Measurements from ENCODE around the gene TCEANC.

TCEANC gene

DNA sequence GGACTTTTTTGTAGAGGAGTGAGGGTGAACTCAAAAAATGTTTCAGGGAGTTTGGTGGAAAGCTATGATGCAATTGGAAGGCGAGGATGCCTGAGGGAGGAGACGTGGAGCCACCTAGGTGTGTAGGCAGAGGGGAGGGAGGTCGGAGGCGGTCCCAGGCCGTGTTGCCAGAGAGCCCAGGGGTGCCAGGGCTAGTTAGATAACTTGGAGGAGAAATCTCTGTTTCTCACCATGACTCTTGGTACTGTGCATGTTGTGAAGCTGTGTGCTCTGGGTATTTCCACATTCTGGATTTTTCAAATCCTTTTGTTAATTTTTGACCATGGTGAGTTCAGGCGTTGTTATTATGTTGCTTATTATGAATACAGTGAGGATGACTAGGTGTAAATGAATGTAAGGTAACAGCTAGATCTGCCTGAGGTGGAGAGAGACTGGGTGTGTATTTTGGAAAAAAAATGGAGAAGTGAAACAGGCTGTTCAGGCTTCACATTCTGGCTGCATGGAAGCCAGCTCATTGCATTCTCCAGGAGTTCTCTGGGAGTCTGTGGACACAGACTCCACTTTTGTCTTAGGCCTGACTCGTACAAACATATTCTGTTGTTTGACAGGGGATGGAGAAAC is 40.5 kb downstream of the TCEANC start:
- 46% methylated on average over 7 of the region's 7 CpGs for WGBS
- peaks cover 3% of the 10 kb centered on the region for H3K27me3 ChIP-seq (ENCODE audit: insufficient read depth, low read length)
- no peak overlapping the region for H3K27ac ChIP-seq (ENCODE audit: low read depth, low read length)
- H3K9me3 ChIP-seq (ENCODE audit: insufficient read depth, low read depth, low read length), result no peaks in the 10 kb centered on the region
- no peak overlapping the region for H3K4me3 ChIP-seq (ENCODE audit: low read length)
- H3K4me1 ChIP-seq (ENCODE audit: insufficient read depth, low read length), result peaks cover 30% of the 10 kb centered on the region
- H3K36me3 ChIP-seq (ENCODE audit: insufficient read depth, low read length), result no peaks in the 10 kb centered on the region
- no peak overlapping the region; the same call in 1 of the 2 replicates for H3K9ac ChIP-seq (ENCODE audit: low read depth, low read length)

DNA sequence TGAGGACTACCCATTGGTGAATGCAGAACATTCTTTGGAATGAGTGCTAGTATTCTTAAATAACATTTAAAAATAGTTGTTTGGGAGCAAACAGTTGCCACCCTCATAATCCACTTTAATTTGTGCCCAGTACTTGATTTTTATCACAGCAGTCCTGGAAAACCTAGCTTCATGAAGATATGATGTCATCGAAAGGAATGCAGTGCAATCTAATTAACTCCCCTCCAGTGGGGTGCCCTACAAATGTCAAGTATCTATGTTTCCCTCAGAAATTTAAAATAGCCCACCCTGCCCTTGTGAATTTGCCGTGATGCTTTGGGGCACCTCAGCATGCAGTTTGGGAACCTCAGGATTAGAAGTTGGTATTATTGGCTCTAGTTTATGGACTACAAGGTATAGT is 41.4 kb downstream of the TCEANC start:
- no peaks in the 10 kb centered on the region for H3K27me3 ChIP-seq (ENCODE audit: insufficient read depth, low read length)
- H3K4me3 ChIP-seq (ENCODE audit: low read length), result no peak overlapping the region
- no peak overlapping the region for H3K9ac ChIP-seq (ENCODE audit: low read depth, low read length)
- no peak overlapping the region for H3K27ac ChIP-seq (ENCODE audit: low read depth, low read length)
- 70% methylated on average over 2 of the region's 2 CpGs for WGBS
- no peaks in the 10 kb centered on the region for H3K9me3 ChIP-seq (ENCODE audit: insufficient read depth, low read depth, low read length)
- H3K4me1 ChIP-seq (ENCODE audit: insufficient read depth, low read length), result peaks cover 33% of the 10 kb centered on the region
- no peaks in the 10 kb centered on the region for H3K36me3 ChIP-seq (ENCODE audit: insufficient read depth, low read length)

- peaks cover 33% of the 10 kb centered on the region for H3K4me1 ChIP-seq (ENCODE audit: insufficient read depth, low read length)
- no peaks in the 10 kb centered on the region for H3K36me3 ChIP-seq (ENCODE audit: insufficient read depth, low read length)
- H3K9ac ChIP-seq (ENCODE audit: low read depth, low read length), result no peak overlapping the region
- no peak overlapping the region for H3K4me3 ChIP-seq (ENCODE audit: low read length)
- no peaks in the 10 kb centered on the region for H3K27me3 ChIP-seq (ENCODE audit: insufficient read depth, low read length)
- no peak overlapping the region for H3K27ac ChIP-seq (ENCODE audit: low read depth, low read length)
- WGBS, result 91% methylated on average over 8 of the region's 8 CpGs
- H3K9me3 ChIP-seq (ENCODE audit: insufficient read depth, low read depth, low read length), result no peaks in the 10 kb centered on the region
These were observed 42.0 kb downstream of the TCEANC start for GRCh38 chrX:13694983-13695382.

- 93% methylated on average over 4 of the region's 4 CpGs for WGBS
- peaks cover 31% of the 10 kb centered on the region for H3K4me1 ChIP-seq (ENCODE audit: insufficient read depth, low read length)
- H3K36me3 ChIP-seq (ENCODE audit: insufficient read depth, low read length), result no peaks in the 10 kb centered on the region
- no peaks in the 10 kb centered on the region for H3K27me3 ChIP-seq (ENCODE audit: insufficient read depth, low read length)
- H3K27ac ChIP-seq (ENCODE audit: low read depth, low read length), result no peak overlapping the region
- H3K4me3 ChIP-seq (ENCODE audit: low read length), result no peak overlapping the region
- no peak overlapping the region for H3K9ac ChIP-seq (ENCODE audit: low read depth, low read length)
- no peaks in the 10 kb centered on the region for H3K9me3 ChIP-seq (ENCODE audit: insufficient read depth, low read depth, low read length)
These were observed 42.7 kb downstream of the TCEANC start for GRCh38 chrX:13695601-13696115.

DNA sequence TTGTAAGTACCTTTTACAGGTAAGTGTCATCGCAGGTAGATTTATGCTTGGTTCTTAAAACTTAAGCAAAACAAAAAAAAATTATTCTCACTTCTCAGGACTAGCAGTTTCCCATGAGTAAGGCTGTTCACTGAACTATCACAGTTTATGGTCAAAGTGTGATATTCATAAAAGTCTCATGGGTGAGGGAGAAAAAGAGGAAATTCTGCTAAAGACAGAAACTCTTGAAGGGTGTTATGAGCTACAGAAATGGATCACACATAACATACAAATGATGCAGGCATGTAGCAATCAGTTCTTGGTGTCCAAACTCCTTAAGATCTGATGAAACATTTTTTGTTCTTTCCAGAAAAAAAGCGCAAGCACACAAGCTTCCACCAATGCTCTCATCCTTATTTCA is 44.5 kb downstream of the TCEANC start:
- Histone ChIP-seq H3K9ac (ENCODE audit: low read depth, low read length) (no peak overlapping the region), H3K36me3 (ENCODE audit: insufficient read depth, low read length) (no peaks in the 10 kb centered on the region; the same call in 1 of the 2 replicates), H3K9me3 (ENCODE audit: insufficient read depth, low read depth, low read length) (no peaks in the 10 kb centered on the region), H3K27ac (ENCODE audit: low read depth, low read length) (no peak overlapping the region), H3K4me1 (ENCODE audit: insufficient read depth, low read length) (peaks cover 26% of the 10 kb centered on the region), H3K4me3 (ENCODE audit: low read length) (no peak overlapping the region), H3K27me3 (ENCODE audit: insufficient read depth, low read length) (no peaks in the 10 kb centered on the region)
- 100% methylated on average over 1 of the region's 2 CpGs for WGBS

DNA sequence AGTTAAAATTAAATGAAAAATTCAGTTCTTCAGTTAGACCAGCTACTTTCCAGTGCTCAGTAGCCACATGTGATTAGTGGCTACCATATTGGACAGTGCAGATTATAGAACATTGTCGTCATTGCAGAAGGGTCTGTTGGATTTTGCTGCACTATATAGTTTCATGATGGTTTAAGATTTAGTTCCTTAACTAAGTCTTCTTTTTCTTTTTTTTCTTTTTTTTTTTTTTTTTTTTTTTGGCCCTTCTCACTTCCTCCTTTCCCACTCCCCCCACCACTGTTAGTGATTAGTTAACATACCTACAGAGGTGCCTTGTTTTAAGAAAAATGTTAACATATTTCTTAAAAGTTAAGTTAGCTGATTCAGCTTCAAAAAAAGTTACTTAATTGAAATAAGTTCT is 45.0 kb downstream of the TCEANC start:
- 80% methylated on average over 1 of the region's 1 CpG for WGBS
- H3K4me3 ChIP-seq (ENCODE audit: low read length), result no peak overlapping the region
- H3K27ac ChIP-seq (ENCODE audit: low read depth, low read length), result no peak overlapping the region
- no peaks in the 10 kb centered on the region; the same call in 1 of the 2 replicates for H3K36me3 ChIP-seq (ENCODE audit: insufficient read depth, low read length)
- H3K4me1 ChIP-seq (ENCODE audit: insufficient read depth, low read length), result peaks cover 21% of the 10 kb centered on the region; the same call in 1 of the 2 replicates
- no peak overlapping the region for H3K9ac ChIP-seq (ENCODE audit: low read depth, low read length)
- H3K27me3 ChIP-seq (ENCODE audit: insufficient read depth, low read length), result no peaks in the 10 kb centered on the region
- no peaks in the 10 kb centered on the region for H3K9me3 ChIP-seq (ENCODE audit: insufficient read depth, low read depth, low read length)

- Histone ChIP-seq H3K4me1 (ENCODE audit: insufficient read depth, low read length) (peaks cover 17% of the 10 kb centered on the region; the same call in 1 of the 2 replicates), H3K36me3 (ENCODE audit: insufficient read depth, low read length) (peaks cover under 1% of the 10 kb centered on the region; the same call in 1 of the 2 replicates), H3K27me3 (ENCODE audit: insufficient read depth, low read length) (no peaks in the 10 kb centered on the region), H3K9me3 (ENCODE audit: insufficient read depth, low read depth, low read length) (no peaks in the 10 kb centered on the region), H3K4me3 (ENCODE audit: low read length) (no peak overlapping the region), H3K27ac (ENCODE audit: low read depth, low read length) (no peak overlapping the region), H3K9ac (ENCODE audit: low read depth, low read length) (no peak overlapping the region)
- WGBS, result 100% methylated on average over 1 of the region's 1 CpG
These were observed 45.5 kb downstream of the TCEANC start for GRCh38 chrX:13698432-13698831.

- WGBS, result 90% methylated on average over 5 of the region's 7 CpGs
- Histone ChIP-seq H3K36me3 (ENCODE audit: insufficient read depth, low read length) (peaks cover 5% of the 10 kb centered on the region; the same call in 1 of the 2 replicates), H3K9ac (ENCODE audit: low read depth, low read length) (no peak overlapping the region), H3K4me3 (ENCODE audit: low read length) (no peak overlapping the region), H3K27ac (ENCODE audit: low read depth, low read length) (no peak overlapping the region), H3K9me3 (ENCODE audit: insufficient read depth, low read depth, low read length) (no peaks in the 10 kb centered on the region), H3K4me1 (ENCODE audit: insufficient read depth, low read length) (peaks cover 12% of the 10 kb centered on the region; the same call in 1 of the 2 replicates), H3K27me3 (ENCODE audit: insufficient read depth, low read length) (no peaks in the 10 kb centered on the region)
These were observed 46.4 kb downstream of the TCEANC start for GRCh38 chrX:13699183-13699826.

- Histone ChIP-seq H3K4me1 (ENCODE audit: insufficient read depth, low read length) (peaks cover 3% of the 10 kb centered on the region; the same call in 1 of the 2 replicates), H3K27ac (ENCODE audit: low read depth, low read length) (no peak overlapping the region), H3K9me3 (ENCODE audit: insufficient read depth, low read depth, low read length) (no peaks in the 10 kb centered on the region), H3K4me3 (ENCODE audit: low read length) (no peak overlapping the region), H3K27me3 (ENCODE audit: insufficient read depth, low read length) (no peaks in the 10 kb centered on the region), H3K36me3 (ENCODE audit: insufficient read depth, low read length) (peaks cover 5% of the 10 kb centered on the region; the same call in 1 of the 2 replicates), H3K9ac (ENCODE audit: low read depth, low read length) (no peak overlapping the region)
- WGBS, result 98% methylated on average over 4 of the region's 4 CpGs
These were observed 47.4 kb downstream of the TCEANC start for GRCh38 chrX:13700380-13700779.

- Histone ChIP-seq H3K27me3 (ENCODE audit: insufficient read depth, low read length) (no peaks in the 10 kb centered on the region), H3K9ac (ENCODE audit: low read depth, low read length) (no peak overlapping the region), H3K4me3 (ENCODE audit: low read length) (no peak overlapping the region), H3K9me3 (ENCODE audit: insufficient read depth, low read depth, low read length) (no peaks in the 10 kb centered on the region), H3K4me1 (ENCODE audit: insufficient read depth, low read length) (peaks cover 3% of the 10 kb centered on the region; the same call in 1 of the 2 replicates), H3K27ac (ENCODE audit: low read depth, low read length) (no peak overlapping the region), H3K36me3 (ENCODE audit: insufficient read depth, low read length) (peaks cover 5% of the 10 kb centered on the region; the same call in 1 of the 2 replicates)
- 86% methylated on average over 5 of the region's 5 CpGs for WGBS
These were observed 49.3 kb downstream of the TCEANC start for GRCh38 chrX:13702111-13702789.

GRCh38 chrX:13703135-13703534 is 50.2 kb downstream of the TCEANC start:
- WGBS, result 90% methylated on average over 3 of the region's 3 CpGs
- H3K4me3 ChIP-seq (ENCODE audit: low read length), result no peak overlapping the region
- no peaks in the 10 kb centered on the region for H3K9me3 ChIP-seq (ENCODE audit: insufficient read depth, low read depth, low read length)
- H3K4me1 ChIP-seq (ENCODE audit: insufficient read depth, low read length), result peaks cover 3% of the 10 kb centered on the region; the same call in 1 of the 2 replicates
- H3K27ac ChIP-seq (ENCODE audit: low read depth, low read length), result no peak overlapping the region
- H3K9ac ChIP-seq (ENCODE audit: low read depth, low read length), result no peak overlapping the region
- no peaks in the 10 kb centered on the region for H3K27me3 ChIP-seq (ENCODE audit: insufficient read depth, low read length)
- peaks cover 5% of the 10 kb centered on the region; the same call in 1 of the 2 replicates for H3K36me3 ChIP-seq (ENCODE audit: insufficient read depth, low read length)

Measured in HUES64 (cell line).